ENCODE results near the gene CAPZB. TPM values are rescaled to one million over a fixed set of nuclear protein-coding genes. Genes with fewer than 3 reads are reported as not detected.

Gene CAPZB
- total and polyA plus RNA-seq, 2 of the 4 experiments (the other 2 are of a cell fraction), result 216 to 304 TPM

DNA sequence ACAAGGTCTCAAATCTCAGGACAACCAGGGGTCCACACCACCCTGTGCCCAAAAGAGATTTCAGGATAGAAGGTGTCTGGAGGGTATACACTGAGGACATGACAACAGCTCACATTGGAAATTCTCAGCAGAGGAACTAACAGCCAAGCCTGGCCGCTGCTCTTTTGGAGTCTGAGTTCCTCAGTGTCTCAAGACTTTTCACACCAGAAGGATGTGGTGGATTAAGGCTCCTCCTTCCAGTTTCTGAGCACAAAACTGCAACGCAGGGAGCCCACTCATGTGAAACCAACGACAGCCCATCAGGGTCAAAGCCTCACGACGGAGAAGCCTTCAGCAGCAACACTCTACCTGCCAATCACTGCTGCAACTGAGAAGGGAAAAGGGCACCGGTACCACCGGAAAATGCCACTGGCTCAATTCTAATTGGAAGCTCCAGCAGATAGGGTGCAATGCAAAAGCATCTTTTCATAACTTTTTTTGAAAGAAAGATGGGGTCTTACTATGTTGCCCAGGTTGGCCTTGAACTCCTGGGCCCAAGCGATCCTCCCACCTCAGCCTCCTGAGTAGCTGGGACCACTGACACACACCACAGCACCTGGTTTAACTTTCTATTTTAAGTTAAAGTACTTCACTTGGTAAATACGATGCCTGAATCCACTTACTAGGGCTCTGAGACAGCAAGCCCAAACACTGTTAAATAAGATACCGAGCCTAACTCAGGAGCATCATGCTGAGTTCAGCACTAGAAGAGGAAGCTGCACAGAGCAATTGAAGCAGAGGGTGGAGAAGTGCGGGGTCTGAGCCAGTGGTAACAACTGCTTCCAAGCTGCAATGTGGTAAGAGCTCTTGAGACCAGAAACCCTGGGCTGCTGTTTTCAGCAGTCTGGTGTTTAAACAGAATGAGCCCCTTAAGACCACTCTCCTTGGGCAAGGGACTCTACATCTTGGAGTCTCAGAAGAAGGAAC lies 7.8 kb downstream of the CAPZB start (continued):
- no peak for TF ChIP-seq CTCF (conservative IDR thresholded peaks at IDR 0.05; ENCODE audit: low read depth, low read length)
